ENCODE data around the gene SLC39A2.
A peak's percentile ranks its signal among the peaks of the same experiment; 100 is the strongest.
"Not testable (repeated sequence)": the region's sequence is repeated elsewhere in the genome, so short reads cannot be mapped to it uniquely, and the experiment has no call there.

SLC39A2 gene

GRCh38 chr14:21025371-21026273, 26.5 kb downstream of the SLC39A2 start:
- no peak for DNase-seq (ENCODE audit: low read depth)

- DNase-seq (ENCODE audit: low read depth), result no peak
Observed at GRCh38 chr14:21026274-21026987, 27.3 kb downstream of the SLC39A2 start.

- DNase-seq (ENCODE audit: low read depth), result no peak
Observed at GRCh38 chr14:21026988-21027315, 27.9 kb downstream of the SLC39A2 start.

GRCh38 chr14:21029917-21030316, 30.8 kb downstream of the SLC39A2 start, which contains the start of gene TPPP2:
TSS of gene TPPP2 (plus strand) at chr14:21030217. CDS start at chr14:21030582, 365 bp downstream.
- no peak for DNase-seq (ENCODE audit: low read depth)

GRCh38 chr14:21030531-21030930, 31.4 kb downstream of the SLC39A2 start:
- no peak for DNase-seq (ENCODE audit: low read depth)

GRCh38 chr14:21032326-21033132, 33.4 kb downstream of the SLC39A2 start:
- DNase-seq (ENCODE audit: low read depth), result no peak

- no peak for DNase-seq (ENCODE audit: low read depth)
Observed at GRCh38 chr14:21033133-21033698, 34.1 kb downstream of the SLC39A2 start.

GRCh38 chr14:21034707-21035106, 35.6 kb downstream of the SLC39A2 start, which contains the start of gene RNASE13:
TSS of gene RNASE13 (minus strand) at chr14:21034807. CDS start at chr14:21034288, 519 bp downstream.
- DNase-seq (ENCODE audit: low read depth), result no peak

GRCh38 chr14:21036751-21037150, 37.7 kb downstream of the SLC39A2 start:
- no peak for DNase-seq (ENCODE audit: low read depth)

GRCh38 chr14:21037156-21037555, 38.1 kb downstream of the SLC39A2 start:
- no peak for DNase-seq (ENCODE audit: low read depth)

GRCh38 chr14:21038441-21039422, 39.6 kb downstream of the SLC39A2 start:
- DNase-seq (ENCODE audit: low read depth), result no peak

GRCh38 chr14:21039585-21040369, 40.7 kb downstream of the SLC39A2 start:
- DNase-seq (ENCODE audit: low read depth), result no peak

- no peak for DNase-seq (ENCODE audit: low read depth)
Observed at GRCh38 chr14:21040370-21040925, 41.4 kb downstream of the SLC39A2 start.

GRCh38 chr14:21040941-21041340, 41.8 kb downstream of the SLC39A2 start:
- not testable (repeated sequence) for DNase-seq (ENCODE audit: low read depth)

GRCh38 chr14:21041676-21042433, 42.8 kb downstream of the SLC39A2 start, which contains the start of gene RNASE7:
TSS of gene RNASE7 (plus strand) at chr14:21042362. CDS start at chr14:21042993, 631 bp downstream.
- no peak for DNase-seq (ENCODE audit: low read depth)

GRCh38 chr14:21042918-21043317, 43.8 kb downstream of the SLC39A2 start:
- no peak for DNase-seq (ENCODE audit: low read depth)

GRCh38 chr14:21043387-21043973, 44.4 kb downstream of the SLC39A2 start:
- DNase-seq (ENCODE audit: low read depth), result no peak

GRCh38 chr14:21043974-21044618, 45.0 kb downstream of the SLC39A2 start:
- DNase-seq (ENCODE audit: low read depth), result peak; percentile 67

All from CMK (cell line).